SKM-1 (cell line): Measurements from ENCODE around the gene TMEM181.
"Not testable (repeated sequence)": the region's sequence is repeated elsewhere in the genome, so short reads cannot be mapped to it uniquely, and the experiment has no call there.

Source experiments
- DNase-seq: peaks from one replicate; lab custom pipeline; 2025; ENCODE audit not compliant: unreplicated experiment; lab: John Stamatoyannopoulos, UW

The TMEM181 gene

DNA sequence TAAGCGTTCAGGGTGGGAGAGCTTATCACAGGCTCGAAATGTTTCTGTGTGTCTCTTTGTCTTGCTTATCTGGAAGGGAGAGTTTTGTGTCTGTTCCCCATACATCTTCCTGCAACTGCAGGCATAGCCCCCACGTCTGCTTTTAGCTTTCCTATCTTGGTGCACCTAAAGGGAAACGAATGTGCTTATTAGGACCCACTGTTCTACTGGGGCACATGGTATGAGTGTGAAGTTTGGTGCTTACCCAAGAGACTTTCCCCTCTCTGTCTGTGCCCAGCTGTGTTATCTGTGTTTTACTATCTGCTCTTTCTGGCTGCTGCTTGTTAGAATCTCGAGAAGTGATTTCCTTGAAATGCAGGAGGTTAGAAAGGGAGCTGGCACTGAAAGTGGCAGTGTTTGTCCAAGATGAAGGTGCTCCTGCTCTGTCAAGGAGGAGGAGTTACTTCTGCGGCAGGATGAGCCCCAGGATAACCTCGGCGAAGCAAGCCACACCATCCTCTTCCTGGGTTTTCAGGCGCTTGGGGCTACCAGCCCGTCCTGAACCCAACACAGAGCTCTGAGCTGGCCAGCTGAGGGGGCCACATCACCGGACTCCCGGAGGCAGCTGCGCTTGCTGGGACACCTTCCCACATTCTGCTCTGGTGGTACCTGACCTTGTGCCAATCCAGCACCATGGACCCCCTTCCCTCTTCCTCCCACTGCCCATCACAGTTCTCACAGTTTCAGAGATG is 61.2 kb downstream of the TMEM181 start:
- DNase-seq = no peak

DNA sequence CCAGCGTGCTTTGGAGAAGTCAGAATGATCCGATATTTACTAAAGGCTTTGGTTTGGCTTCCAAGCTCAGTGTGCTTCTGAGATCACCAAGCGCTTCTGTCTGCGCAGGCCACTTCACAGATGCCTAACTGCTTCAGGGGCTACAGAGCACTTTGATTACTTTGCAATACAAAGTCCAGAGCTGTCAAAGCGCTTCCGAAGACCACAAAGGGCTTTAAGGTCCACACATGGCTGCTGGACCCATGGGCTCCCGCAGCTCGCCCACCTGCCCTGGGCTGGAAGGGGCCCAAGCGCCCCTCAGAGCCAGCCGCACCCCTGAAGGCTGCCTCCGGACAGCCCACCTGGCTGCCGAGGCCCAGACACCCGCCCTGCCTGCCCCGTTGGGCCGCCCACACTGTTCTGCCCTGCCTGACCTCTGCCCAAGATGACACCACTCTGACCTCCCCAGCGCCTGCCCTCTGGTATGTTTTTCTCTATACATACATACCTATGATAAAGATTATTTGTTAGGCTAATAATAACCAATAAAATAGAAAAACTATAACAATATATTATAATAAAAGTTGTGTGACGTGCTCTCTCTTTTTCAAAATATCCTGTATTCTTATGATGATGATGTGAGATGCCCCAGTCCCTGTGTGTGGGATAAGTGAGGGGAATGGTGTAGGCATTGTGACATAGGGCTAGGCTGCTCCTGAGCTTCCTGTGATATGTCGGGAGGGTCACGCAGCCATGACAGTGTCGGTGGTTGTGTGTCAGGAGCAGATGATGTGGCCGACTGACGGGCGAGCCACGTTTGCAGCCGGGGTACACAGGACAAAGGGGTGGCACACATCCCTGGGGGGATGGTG is 62.0 kb downstream of the TMEM181 start:
- DNase-seq = no peak

DNA sequence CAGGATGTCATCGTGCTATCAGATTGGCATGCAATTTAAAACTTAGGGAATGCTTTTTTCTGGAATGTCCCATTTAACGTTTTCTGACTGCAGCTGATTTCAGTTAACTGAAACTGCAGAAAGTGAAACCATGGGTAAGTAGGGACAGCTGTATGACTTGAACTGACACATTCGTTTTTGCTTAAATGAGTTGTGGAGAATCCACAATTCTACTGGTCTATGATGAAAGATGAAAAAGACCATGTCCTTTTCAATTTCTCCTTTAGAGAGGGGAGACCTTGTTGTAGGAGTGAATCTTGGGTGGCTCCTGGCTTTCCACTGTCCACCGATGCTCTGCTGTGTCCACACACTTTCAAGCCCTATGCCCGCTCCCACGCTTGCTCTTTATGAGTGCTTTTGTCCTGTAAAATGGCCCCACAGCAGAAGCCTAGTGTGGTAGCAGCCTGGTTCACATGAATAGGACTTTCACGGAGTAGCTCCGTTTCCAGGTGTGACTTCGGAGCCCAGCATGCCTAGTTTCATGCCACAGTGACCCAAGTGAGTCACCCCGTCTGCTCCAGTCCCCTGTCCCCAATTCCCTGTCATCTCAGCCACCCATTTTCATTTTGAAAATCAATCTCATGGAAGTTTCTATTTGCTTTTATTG is 62.8 kb downstream of the TMEM181 start:
- DNase-seq = no peak

DNA sequence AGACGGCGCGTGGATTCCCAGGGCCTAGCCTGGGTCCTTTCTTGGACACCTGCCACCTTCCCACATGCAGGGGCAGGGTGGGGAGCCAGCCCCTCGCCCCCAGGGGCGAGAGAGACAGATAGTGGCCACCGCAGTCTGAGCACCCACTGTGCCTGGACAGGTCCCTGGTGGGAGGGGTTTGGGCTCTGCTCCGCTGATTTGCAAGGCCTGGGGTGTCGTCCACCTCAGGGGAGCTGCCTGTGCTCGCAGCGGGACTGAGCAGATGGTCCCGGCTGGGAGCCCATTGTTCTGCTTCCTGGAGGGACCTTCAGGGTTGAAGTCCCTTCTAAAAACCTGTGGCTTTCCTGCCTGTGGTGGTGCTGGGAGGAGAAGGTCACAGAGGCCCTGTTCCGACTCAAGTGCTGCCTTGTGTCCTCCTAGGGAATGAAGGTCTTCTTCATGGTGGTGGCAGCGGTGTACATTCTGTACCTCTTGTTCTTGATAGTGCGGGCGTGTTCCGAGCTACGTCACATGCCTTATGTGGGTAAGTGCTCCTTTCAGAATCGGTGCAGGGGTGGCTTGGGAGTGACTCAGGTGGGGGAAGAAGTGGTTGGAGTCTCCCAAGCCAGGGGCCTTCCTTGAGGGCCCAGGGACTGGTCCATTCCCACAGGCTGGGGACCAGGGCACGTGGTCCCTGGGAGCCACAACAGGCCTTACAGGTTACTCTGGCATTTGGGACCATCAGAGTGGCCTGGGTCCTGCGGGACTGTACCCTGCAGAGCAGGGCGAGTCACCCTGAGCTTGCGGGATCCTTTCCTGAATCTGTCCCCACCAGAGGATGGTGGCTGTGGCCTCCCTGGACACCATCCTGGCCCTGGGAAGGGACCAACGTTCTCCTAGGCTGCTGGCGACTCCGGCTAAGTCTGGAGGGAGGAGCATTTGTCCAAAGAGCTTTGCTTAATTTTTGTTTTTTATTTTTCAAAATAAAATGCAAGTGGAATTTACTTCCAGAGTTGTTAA is 65.1 kb downstream of the TMEM181 start:
- DNase-seq = no peak

DNA sequence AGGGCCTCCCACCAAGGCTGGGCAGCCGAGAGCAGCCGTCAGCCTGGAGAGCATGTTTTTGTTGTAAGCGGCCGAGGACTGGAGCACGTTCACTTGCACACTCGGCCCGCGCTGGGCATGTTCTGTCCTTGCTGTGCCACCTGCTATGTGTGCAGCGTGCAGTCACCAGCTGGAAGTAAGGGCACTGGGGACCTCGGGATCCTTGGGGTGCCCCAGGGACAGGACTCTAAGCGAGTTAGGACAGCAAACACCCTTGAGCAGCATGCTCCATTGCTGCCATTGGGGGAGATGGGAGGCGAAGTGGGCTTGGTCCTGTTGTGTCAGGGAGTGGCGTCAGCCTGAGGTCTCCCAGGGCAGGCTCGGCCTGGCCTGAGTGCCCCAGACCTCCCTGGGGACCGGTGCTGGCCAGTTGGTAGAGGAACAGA is 66.0 kb downstream of the TMEM181 start:
- DNase-seq = no peak

DNA sequence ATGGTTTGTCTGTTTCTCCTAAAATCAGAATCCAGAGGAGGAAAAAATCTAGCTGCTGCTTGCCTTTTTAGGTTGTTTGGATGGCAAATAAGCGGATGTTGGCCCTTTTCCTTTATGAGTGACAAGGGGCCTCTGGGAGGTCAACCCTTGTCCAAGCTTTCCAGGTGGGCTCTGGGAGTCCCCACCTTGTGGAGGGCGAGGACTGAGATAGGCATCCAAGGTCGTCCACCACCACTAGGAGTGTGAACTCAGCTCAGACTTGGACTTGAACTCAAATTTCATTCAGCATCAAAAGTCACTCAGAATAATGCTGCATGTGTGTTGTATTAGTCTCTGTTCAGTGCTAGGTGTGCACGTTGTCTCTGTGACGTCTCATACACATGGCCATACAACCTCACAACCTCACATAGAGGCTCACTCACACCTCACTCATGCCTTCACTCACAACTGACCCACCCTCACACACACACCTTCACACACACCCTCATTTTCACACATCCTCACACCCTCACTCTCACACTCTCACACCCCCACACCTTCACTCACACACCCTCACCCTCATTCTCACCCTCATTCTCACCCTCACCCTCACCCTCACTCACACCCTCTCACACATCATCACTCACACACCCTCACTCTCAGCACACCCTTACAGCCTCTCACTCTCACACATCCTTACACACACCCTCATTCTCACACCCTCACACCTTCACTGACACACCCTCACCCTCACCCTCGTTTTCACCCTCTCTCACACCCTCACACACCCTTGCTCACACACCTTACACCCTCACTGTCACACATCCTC is 66.7 kb downstream of the TMEM181 start:
- no peak for DNase-seq

DNA sequence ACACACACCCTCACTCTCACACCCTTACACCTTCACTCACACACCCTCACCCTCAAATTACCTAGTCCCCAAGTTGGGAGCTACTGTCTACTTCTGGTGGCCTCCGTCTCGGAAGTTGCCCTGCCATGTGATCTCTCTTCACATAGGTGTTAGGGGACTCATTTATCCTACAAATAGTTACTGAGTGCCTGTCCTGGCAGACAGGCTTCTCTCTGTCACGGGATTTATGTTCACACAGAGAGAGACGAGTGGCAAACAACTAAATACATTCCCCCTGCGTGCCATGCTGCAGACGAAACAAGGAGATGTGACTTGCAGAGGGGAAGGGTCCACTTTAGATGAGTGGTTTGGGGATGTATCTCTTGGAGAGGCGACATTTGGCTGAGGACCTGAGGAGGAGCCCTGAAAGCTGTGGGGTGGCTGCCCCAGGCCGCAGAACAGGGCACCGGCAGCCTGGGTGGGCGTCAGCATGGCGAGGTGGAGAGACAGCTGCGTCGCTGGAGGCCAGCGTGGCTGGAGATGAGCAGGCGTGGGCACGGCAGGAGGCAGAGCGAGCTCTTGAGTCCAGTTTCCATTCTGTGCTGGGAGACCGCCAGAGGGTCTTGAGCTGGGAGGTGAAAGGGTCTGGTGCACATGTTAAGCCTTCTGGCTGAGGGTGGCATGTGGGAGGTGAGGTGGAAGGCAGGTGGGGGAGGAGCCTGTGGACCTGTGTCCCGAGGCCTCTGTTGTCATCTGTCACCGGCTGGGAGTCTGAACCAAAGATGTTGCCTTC is 67.5 kb downstream of the TMEM181 start:
- DNase-seq = no peak

DNA sequence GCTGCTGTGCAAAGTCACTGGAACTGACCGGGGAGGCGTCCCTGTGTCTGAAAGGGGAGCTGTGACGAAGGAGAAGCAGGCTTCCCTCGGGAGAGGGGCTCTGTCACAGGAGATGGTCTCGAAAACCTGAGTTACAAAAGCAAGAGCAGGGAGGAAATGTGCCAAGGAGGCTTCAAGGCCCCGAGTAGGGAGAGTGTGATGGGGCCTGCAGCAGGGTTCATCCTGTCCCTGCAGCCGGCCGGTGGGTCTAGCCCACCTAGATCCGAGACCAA is 68.0 kb downstream of the TMEM181 start:
- DNase-seq = no peak

DNA sequence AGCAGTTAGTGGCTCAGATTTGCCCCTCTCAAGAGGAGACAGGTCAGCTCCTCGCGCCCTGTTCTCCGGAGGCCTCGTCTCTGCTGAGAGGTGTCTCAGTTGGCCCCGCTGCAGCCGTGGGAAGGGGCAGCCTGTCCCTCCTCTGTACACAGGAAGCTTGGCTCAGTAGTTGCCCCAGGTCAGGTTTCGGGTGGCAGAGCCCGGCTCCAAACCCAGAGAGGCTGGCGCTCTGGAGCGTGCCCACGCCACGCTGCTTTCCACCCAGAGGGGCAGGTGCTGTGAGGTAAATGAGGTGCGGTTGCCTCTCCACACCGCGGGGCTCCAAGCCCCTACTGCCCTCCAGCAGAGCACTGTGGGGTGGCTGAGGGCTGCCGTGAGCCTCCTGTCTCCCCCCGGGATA is 68.7 kb downstream of the TMEM181 start:
- no peak for DNase-seq

DNA sequence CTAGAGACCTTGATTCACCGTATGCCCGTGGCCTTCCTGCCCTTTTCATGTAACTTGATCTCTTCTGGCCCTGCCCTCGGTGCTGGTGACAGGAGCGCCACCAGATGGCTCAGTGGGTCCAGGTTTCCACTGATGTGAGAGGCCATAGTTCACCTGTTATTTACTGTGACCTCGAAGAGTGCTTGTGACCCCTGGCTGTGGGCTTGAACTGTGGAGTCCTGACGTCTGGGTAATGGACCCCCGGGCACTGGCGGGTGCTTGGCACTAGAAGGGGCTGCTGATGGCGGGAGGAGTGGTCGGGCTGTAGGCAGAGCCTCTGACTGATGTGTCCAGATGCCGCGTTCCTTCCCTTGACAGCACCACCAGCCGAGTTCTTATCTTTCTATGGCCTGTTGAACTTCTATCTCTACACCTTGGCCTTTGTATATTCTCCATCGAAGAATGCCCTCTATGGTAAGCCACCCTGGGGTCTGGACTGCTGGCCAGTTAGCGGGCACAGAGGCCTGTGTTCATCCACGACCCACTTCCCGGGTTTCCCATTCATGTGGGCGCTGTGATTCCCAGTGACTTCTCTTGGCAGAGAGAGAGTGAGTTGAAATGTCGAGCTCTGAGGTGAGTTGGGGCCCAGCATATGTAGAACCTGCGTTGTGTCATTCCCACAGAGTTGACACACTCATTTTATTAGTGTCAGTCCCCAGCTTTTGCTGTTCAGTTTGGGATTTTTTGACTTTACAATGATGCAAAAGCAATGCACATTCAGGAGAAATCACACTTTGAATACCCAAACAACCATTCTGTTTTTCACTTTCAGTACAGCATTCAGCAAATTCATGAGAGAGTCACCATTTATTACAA is 69.7 kb downstream of the TMEM181 start:
- no peak for DNase-seq

DNA sequence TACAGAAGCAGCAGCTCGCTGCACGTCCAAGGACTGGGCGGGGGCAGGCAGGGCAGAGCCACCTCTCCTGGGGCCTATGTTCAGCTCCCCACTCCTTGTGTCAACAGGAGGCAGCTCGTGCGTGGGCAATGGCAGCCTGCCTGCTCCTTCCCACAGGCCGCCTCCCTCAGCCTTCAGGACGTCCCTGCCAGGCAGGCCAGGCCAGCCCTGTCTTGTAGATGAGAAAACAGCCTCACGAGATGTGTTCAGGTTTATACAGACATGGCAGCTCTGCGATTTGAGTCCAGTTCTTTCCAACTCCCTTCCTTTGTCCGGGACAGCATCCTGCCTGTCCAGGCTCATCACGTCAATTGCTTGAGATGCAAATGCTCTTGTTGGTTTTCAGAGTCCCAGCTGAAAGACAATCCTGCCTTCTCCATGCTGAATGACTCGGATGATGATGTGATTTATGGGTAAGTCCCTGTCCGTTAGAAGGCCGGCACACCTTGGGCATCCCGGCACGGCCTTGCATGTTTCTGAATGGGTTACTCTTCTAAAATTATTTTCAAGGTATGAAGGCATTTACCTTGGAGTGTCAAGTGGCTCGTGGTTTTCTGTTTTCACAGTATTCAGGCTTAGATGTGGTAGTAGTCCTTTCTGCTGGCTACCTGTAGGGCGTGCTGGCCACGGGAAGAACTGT is 71.2 kb downstream of the TMEM181 start:
- no peak for DNase-seq

DNA sequence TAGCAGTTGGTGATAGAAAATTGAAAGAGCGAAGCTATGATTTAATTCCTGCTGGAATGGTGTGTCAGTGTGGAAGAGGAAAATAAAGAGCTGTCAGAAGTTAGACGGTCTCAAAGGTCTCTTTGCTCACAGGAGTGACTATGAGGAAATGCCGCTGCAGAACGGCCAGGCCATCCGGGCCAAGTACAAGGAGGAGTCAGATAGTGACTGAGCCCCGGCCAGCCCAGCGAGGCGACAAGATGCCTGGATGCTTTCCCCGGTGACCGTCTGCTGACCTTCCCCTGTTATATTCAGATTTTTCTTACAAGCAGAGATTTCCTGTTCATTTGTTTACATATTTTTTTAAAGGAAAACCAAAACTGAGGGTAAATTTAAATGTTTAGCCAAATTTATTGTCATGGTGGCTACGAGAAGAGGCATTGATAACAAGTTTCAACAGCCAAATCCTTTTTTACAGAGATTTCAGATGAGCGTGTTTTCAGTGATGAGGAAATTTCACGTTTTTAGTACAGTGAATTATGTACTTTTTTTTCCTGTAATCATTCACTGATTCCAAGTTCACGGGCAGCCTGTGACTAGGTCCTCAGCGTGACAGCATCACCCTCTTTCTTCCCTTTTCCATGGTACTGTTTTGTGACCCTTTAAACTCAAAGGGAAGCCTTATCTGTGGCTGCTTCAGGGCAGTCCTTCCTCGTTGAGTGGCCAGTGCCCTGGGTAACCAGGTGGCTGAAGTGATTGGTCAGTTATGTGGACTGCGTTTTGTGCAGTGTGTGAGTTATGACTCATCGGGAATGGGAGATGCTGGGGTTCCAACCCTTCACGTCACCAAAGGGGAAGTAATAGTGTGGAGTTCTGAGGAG is 72.0 kb downstream of the TMEM181 start:
- no peak for DNase-seq

DNA sequence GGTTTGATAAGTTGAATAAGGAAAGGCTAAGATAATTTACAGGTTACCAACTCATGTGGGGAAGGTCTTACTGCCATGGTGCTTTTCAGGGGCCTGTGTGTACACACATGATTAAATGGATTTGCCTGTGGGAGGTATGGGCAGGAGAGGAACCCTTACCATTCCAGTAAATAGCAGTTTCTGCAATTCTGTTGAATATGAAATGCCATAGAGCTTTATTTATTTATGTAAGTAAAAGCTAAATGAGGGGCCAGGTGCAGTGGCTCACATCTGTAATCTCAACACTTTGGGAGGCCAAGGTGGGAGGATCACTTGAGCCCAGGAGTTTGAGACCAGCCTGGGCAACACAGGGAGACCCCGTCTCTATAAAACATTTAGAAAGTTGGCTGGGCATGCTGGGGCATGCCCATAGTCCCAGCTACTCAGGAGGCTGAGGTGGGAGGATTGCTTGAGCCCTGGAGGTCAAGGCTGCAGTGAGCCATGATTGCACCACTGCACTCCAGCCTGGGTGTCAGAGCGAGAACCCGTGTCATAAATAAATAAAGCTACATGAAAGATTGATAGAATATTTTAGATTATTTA is 72.7 kb downstream of the TMEM181 start:
- not testable (repeated sequence) for DNase-seq

DNA sequence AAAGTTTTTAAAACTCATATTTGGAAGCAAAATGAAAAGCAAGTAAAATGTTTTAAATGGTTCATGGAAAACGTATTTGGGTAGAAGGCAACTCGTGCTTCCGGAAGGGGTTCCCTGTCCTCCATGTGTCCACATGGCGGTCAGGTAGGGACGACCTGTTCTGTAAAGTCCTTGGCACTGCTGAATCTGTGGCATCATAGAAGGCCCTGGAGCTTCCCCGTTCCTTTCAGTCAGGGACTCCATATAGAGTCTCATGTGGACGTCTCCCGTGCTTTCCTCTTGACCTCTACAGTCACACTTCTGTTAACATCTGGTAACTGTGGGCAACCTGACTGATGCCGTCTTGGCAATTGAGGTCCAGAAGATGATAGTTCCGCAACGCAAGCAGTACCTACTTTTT is 73.2 kb downstream of the TMEM181 start:
- DNase-seq = no peak

DNA sequence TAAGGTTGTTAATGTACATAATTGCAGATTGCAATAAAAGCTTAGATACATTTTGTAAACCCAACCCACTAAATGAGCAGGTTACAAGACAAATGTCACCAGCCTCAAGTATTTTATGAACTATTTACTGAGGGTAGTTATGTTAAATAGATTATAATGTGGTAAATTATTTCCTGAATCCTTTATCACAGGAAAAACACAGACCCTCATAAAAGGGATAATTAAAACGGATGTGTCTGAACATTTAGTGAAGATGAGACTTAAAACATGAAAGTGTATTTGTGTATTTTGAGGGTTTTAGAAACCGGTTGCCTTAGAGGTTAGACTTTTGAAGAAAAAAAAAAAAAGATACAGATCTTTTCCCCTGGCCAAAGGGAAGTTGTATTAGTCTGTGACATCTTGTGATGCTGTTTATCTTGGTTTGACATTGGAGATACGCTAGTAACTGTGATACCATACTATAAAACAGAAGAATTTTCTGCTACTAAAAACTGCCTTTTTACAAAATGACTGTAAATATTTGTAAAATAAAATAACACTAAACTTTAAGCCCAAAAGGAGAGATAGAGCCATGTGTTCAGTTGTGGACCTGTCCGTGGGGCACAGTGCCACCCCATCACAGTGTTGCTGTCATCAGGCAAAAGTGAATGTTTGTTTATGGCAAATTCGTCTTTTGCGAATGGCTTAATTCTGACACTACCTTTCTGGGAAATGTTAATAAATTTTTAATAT is 75.0 kb downstream of the TMEM181 start:
- no peak for DNase-seq
